GM13977 (cell line): ENCODE measurements around the gene QRICH2.

Experiments used
- DNase-seq: peaks from one replicate; pipeline ENCODE4 v3.0.0; 2012; ENCODE audit warnings: low spot score
- CTCF ChIP-seq: IDR thresholded peaks from 2 replicates; pipeline ENCODE4 v1.5.1; 2012; ENCODE audit warnings: mild to moderate bottlenecking, control low read depth; ENCODE audit not compliant: insufficient read depth; ENCODE audit errors: extremely low read depth, missing control alignments
- in situ Hi-C: fragments of 300-500 bp; cut with MboI; formaldehyde crosslinking; loops from one replicate; pipeline ENCODE4 v1.12.0; 2022; ENCODE audit warnings: low sequenced_read_pairs, low pct_unique_long_range_greater_than_20kb, mixed read lengths, inconsistent platforms; ENCODE audit not compliant: unreplicated experiment

The QRICH2 gene

GRCh38 chr17:76307966-76308338 lies at the start of gene QRICH2:
QRICH2 (minus strand) TSS chr17:76308276; CDS start chr17:76307998, 278 bp downstream.
- TF ChIP-seq CTCF = no peak
- DNase-seq = no peak
- in situ Hi-C loops = loop anchor here (10.0 to 25.0 kb wide), 2 partner anchors 97 to 396 kb away; partner anchors contain the start of gene MRPL38

- DNase-seq = no peak
- no peak for TF ChIP-seq CTCF
- in situ Hi-C loops = no loop called here
These were observed 49.6 kb upstream of the QRICH2 start for GRCh38 chr17:76357597-76358158.

GRCh38 chr17:76356803-76357456 lies 48.9 kb upstream of the QRICH2 start:
- TF ChIP-seq CTCF = no peak
- in situ Hi-C loops = no loop called here
- DNase-seq = no peak

GRCh38 chr17:76354747-76355310 lies 46.8 kb upstream of the QRICH2 start:
- in situ Hi-C loops = no loop called here
- TF ChIP-seq CTCF = no peak
- DNase-seq = no peak

- in situ Hi-C loops = no loop called here
These were observed 46.2 kb upstream of the QRICH2 start for GRCh38 chr17:76354317-76354729.

More at GRCh38 chr17:76354317-76354729, 46.2 kb upstream of the QRICH2 start:
- DNase-seq = no peak
- no peak for TF ChIP-seq CTCF
